HG03066 (cell line): Measurements from ENCODE around the gene ISM2.
"Not testable (repeated sequence)": the region's sequence is repeated elsewhere in the genome, so short reads cannot be mapped to it uniquely, and the experiment has no call there.

Source experiments
- ATAC-seq: cut with Tn5 transposase; IDR thresholded peaks from one replicate; pipeline ENCODE4 v1.9.1; 2021; ENCODE audit warnings: low read depth; ENCODE audit not compliant: unreplicated experiment

The ISM2 gene

DNA sequence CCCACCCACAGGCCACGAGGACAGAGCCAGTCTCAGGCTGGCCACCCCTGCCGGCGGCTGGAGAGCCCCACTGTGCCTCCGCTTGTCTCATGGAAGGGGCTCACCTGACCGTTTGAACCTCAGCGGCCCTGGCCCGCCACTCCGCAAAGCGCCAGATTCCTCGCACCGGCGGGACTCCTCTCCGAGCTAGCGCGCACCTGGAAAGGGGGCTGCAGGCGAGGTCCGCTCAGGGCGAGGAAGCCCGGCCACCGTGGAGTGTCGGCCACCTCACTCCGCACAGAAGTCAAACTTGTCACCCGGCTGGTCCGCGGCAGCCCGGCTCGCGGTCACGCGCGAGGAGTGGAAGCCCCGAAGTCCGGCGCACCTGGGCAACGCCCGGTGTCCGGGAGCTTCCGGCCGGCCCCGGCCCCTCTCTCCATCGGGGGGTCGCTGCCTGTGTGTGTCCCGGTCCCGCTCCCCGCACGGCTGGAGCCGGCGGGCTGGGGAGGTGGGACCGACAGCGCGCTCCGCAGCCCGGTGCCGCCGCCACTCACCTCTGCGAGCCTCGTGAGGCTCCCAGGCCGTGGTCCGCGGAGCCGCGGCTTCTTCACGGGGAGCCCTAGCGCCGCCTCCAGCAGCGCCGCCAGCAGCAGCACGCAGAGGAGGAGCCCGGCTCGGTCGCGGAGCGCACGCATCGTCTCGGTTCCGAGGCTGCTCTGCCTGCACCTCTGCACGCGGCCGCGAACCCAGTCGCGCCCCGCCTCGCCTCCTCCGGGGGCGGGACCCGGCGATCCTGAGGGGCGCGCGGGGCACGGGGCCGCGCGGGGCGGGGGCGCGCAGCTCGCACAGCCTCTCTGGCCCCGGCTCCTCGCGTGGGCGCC, at the start of gene ISM2:
TSS of gene ISM2 (minus strand) at position 697 of the 860 bp plus-strand sequence. CDS start at position 674, 23 bp downstream.
- peak; percentile 72 for ATAC-seq

DNA sequence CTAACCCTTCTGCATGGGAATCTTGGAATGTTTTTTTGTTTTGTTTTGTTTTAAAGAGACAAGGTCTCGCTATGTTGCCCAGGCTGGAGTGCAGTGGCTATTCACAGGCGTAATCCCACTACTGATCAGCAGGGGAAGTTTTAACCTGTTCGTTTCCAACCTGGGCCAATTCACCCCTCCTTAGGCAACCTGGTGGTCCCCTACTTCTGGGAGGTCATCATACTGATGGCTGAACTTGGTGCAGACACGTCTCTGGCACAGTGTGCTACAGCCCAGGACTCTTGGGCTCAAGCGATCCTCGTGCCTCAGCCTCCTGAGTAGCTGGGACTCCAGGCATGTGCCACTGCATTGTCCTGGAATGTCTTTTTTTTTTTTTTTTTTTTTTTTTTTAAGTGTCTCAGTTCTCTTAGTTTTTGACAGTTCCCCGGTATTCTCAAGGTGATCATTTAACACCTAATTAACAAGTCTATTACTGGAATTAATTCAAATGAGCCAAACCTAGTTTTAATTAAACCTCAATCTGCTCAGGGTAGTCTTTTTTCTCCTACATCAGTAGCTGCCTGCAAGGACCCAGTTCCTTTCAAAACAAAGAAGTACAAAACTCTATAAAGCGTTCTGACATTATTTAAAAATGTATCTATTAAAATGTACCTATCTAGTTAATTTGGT, 49.0 kb upstream of the ISM2 start:
- ATAC-seq, result no peak

DNA sequence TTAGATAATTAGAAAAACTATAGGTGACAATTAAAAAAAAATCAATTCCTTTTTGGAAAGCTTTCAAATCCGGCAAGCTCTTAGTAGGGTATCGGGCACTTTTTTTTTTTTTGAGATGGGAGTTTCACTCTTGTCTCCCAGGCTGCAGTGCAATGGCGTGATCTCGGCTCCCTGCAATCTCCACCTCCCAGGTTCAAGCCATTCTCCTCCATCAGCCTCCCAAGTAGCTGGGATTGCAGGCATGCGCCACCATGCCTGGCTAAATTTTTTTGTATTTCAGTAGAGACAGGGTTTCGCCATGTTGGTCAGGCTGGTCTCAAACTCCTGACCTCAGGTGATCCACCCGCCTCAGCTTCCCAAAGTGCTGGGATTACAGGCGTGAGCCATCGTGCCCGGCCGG, 46.6 kb upstream of the ISM2 start:
- not testable (repeated sequence) for ATAC-seq

GRCh38 chr14:77544571-77544970, 46.0 kb upstream of the ISM2 start:
- ATAC-seq, result no peak

GRCh38 chr14:77543637-77544334, 45.2 kb upstream of the ISM2 start:
- ATAC-seq, result no peak

DNA sequence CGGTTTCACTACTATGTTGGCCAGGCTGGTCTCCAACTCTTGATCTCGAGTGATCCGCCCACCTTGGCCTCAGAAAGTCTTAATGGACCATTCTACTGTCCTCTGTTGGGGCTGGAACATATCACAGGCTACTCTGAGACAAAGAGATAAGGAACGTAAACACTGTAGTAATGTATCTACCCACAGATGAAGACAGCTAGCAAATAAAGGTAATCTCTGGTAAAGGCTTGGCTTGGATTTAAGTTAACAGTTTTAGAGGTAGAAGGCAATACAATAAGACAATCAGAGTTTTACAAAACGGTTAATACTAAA, 44.6 kb upstream of the ISM2 start:
- no peak for ATAC-seq

- ATAC-seq, result no peak
Measured at GRCh38 chr14:77542421-77543239, 44.0 kb upstream of the ISM2 start.

DNA sequence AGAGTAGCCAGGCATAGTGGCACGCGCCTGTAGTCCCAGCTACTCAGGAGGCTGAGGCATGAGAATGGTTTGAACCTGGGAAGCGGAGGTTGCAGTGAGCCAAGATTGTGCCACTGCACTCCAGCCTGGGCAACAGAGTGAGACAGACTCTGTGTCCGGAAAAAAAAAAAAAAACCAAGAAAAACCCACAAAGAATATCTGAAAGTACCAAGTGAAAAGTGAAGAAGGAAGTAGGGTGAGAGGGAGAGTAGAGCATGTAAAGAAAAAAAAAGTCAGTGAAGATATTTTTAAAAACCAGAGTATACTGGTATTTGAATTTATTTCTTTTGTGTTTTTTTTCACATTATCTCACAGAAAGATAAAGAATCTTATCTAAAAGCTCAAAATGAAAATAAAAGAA, 43.3 kb upstream of the ISM2 start:
- peak; percentile 89 for ATAC-seq

GRCh38 chr14:77536951-77537350, 38.3 kb upstream of the ISM2 start:
- not testable (repeated sequence) for ATAC-seq

DNA sequence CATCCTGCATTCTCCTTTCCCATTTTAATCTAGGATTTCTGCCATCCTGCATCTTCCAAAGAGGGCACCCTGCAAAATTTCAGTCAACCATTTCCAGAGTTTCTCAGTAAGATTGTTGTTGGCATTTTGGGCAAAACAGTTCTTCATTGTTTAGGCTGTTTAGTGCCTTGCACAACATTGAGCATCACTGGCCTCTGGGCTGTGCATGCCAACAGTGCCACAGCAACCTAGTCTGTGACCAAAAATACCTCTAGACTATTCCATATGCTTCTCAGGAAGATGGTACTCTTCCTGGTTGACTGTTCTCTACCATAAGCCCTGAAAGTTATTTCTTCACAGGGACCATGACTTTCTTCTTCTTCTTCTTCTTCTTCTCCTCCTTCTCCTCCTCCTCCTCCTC, 32.5 kb upstream of the ISM2 start:
- ATAC-seq, result no peak

DNA sequence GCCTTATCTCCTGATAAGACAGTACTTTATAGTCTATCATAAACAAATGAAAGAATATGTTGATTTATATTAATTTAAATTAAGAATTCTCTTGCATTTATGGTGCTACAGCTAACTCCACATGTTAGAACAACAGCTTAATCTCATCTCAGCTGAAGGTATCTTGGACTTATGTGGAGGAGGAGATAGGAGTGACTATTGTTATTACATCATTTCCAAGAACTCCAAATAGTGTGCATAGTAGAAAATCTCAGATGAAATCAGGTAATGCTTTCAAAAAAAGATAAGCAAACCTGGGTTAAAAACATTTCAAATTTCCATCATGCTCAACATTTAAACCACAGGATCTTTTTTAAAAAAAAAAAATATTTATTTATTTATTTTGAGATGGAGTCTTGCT, 31.3 kb upstream of the ISM2 start:
- no peak for ATAC-seq

DNA sequence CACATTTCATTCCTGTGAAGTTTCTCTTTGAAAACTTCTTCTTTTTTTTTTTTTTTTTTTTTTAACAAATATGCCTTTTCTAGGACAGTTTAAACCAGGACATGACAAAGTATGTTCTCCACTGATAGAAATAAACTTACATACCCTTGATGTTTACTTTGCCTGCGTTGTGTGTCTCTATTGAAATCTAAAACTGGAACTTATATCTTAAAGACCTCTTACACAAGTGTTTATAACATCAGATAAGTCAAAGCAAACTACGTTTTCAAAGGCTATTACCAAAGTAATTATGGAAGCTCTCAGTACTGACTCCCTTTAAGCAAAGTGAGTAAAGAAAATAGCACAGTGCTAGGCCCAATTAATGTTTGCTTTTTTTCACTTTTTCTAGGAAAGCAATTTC, 30.6 kb upstream of the ISM2 start:
- no peak for ATAC-seq

DNA sequence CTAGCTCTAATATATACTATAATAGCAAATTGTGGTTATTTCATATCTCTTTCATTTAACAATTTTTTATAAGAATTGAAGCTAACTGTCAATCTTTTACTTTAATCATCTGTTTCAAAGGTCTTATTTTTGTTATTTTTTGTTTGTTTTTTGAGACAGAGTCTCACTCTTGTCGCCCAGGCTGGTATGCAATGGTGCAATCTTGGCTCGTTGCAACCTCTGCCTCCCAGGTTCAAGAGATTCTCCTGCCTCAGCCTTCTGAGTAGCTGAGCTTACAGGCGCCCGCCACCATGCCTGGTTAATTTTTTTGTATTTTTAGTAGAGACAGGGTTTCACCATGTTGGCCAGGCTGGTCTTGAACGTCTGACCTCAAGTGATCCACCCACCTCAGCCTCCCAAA, 30.1 kb upstream of the ISM2 start:
- not testable (repeated sequence) for ATAC-seq

DNA sequence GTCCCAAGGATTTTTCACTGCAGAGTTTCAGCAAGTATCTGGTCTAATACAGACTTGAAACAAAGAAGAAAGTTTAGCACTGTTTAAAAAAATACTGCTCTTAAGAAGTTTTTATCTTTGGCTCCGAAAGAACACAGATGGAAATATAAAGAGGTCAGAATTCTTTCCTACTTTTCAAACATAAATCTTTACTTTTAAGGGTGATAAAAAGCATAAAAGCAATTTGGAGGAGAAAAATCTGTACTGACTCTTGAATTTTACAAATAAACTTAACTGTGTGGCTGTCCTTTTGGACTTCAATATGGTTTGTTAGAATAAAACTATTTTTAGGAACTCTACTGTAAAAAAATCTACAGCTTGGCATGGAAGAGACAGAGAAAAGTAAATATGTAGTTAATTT, 27.6 kb upstream of the ISM2 start:
- ATAC-seq, result no peak

DNA sequence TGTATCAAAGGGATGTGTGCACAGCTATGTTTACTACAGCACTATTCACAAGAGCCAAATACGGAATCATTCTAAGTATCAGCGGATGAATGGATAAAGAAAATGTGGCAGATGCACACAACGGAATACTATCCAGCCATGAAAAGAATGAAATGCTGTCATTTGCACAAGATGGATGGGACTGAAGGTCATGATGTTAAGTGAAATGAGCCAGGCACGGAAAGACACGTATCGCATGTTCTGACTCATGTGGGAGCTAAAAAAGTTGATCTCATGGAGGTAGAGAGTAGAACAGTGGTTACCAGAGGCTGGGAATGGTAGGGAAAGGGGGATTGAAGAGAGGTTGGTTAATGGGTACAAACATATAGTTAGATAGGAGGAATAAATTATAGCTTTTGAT, 25.9 kb upstream of the ISM2 start:
- no peak for ATAC-seq

DNA sequence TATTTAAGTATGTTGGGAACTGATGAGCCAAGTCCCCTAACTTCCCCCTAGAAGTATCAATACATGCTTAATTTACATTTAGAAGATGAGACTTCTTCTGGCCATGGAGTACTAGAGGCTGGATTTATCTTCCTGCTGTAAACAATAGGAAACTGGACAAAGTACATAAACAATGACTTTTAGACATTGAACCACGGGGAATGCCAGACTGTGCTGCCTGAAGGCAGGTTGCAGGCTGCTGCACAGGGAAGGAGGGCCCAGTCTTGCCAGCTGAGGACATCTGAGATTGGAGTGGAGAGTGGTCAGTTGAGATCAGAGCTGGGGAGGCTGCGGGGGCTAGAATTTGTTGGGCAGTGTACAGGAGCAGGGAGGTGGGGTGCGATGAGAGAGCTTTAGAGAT, 24.5 kb upstream of the ISM2 start:
- ATAC-seq, result no peak

DNA sequence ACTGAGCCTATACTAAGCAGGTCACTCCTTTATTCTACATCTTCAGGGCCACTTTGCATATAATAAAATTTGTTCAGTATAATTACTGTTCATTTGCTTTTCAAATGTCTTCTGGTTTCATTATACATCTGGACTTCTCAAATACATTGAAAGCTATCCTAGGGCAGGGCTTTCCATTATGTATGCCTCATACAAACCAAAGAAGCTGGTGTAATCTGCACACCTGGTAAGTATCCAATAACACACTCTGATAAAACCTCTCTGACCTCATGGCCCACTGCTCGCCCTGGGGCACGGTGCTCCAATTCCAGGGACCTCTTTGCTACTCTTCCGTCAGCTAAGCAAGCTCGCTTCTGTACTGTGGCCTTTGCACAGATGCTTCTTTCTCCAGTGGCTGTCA, 21.9 kb upstream of the ISM2 start:
- no peak for ATAC-seq

DNA sequence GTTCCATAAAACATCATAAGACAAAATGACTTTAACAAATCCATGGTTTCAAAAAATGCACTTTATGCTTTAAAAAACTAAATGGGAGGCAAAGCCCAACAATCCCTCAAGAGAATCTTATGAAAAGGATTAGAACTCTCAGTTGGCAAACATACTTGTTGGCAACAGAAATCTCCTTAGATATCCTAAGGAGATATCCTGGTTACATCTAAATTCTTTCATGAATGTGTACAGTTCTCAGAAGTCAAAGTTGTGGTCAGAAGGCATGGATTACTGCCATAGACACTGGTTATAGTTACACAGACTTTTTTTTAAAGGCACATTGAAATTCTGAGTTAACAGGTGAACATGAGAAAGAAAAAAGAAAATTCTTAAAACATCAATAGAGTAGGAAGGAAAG, 17.5 kb upstream of the ISM2 start:
- no peak for ATAC-seq

DNA sequence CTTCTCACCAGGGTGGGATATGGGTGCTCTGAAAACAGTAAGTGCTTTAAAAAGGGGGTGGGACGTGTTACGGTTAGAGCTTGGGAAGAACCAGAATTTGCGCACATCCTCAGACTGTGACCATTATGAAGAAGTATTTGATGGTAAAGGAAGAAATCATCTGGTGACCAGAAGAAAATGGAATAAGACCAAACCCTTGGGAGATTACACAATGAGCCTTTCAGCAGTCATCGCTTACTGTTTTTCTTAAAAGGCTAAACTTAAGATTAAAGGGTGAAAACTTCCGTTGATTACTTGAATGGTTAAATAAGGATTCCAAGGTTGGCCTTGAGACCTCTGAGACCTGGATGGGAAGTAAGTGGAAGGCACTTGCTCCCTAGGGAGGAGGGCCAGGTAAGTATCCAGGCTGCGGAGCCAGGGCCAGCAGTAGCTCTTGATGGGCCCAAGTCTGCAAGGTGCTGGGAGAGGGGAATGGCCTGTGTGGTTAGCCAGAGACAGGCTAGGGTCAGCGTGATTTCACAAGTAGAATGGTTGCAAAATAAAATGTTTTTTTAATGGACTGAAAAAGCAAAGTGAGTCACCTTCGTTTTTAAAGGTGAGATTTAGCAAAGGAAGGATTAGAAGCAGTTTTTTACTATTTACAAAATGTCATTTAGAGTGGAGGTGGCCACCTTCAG, 13.0 kb upstream of the ISM2 start:
- ATAC-seq, result no peak

DNA sequence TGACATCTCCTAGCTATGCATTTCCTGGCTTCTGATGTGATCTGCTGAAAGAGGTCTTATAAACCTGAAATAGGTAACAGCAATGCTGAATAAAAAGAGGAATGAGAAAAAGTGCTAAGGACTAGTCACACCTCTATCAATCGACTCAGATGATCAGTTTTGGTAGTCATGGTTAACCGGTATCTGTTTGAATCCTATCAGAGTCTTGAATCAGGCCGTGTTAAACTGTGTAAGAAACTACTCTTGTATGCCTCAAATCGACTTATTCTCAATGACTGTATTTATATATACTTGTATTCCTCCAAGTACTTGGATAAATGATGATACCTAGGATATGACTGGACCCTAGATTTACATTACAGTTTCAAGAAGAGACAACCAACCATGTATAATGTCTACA, 10.8 kb upstream of the ISM2 start:
- ATAC-seq, result no peak
